Ovary (tissue), 9 donors: ENCODE data around the gene SUMF1. TPM values are rescaled to one million over a fixed set of nuclear protein-coding genes. Genes with fewer than 3 reads are reported as not detected.

Experiments
- DNase-seq, 5 donors: peaks; one replicate each; pipeline ENCODE4 v3.0.0-alpha.2; 2019 to 2020
- H3K27ac ChIP-seq, 2 donors: fragments of 200-600 bp; one replicate each; pipeline versions ENCODE4 v1.5.1 to v1.8.0; 2019 to 2022
- H3K27me3 ChIP-seq: fragments of 200-600 bp; one replicate; pipeline ENCODE4 v1.8.0; 2022
- H3K36me3 ChIP-seq: fragments of 200-600 bp; sonication (generic); one replicate; pipeline ENCODE4 v1.5.1; 2019
- H3K4me1 ChIP-seq: one replicate; pipeline ENCODE4 v1.8.1; 2013; ENCODE audit warnings: mild to moderate bottlenecking, moderate library complexity; ENCODE audit not compliant: insufficient read depth
- H3K4me3 ChIP-seq: fragments of 200-600 bp; sonication (generic); one replicate; pipeline ENCODE4 v1.5.1; 2017
- H3K9me3 ChIP-seq, 2 donors: fragments of 200-600 bp in 1 of 2; sonication (generic) in 1 of 2; one replicate each; pipeline versions ENCODE4 v1.5.1 to v1.8.1; 2013 to 2019; ENCODE audit warnings: mild to moderate bottlenecking in 1 of 2, moderate library complexity in 1 of 2
- CTCF ChIP-seq, 3 donors: fragments of 450-650 bp in 2 of 3; fragments of 200-600 bp in 1 of 3; IDR thresholded peaks; one replicate each; pipeline versions ENCODE4 v1.5.1 to v1.8.0; 2016 to 2022; ENCODE audit warnings: antibody characterized with exemption in 3 of 3, mild to moderate bottlenecking in 1 of 3
- EP300 ChIP-seq: sonication (generic); formaldehyde crosslinking; IDR thresholded peaks from one replicate; pipeline ENCODE4 v1.6.1; 2017; ENCODE audit warnings: antibody characterized with exemption
- POLR2A ChIP-seq: fragments of 450-650 bp; IDR thresholded peaks from one replicate; pipeline ENCODE4 v1.6.1; 2017; ENCODE audit warnings: antibody characterized with exemption, mild to moderate bottlenecking, moderate library complexity
- WGBS, 3 donors: extraction: QIAGEN DNeasy Blood & Tissue Kit in 1 of 3; methylation state at CpG; one replicate each; pipeline versions ENCODE4 v1.1.5 to v1.1.7; 2013 to 2017; 5-methylcytosine and 5-hydroxymethylcytosine counted together
- intact Hi-C, 4 donors: fragments of 100-400 bp; cut with DNase I; formaldehyde crosslinking; loops; one replicate each; pipeline versions ENCODE4 v1.11.0 to v1.15.1; 2022 to 2023
- polyA plus RNA-seq, 2 donors: library from polyadenylated mRNA; stranded (reverse); fragments of 200-250 nt in 1 of 2; fragments of 350-450 nt in 1 of 2; fragmentation: Illumina TruSeq in 1 of 2; extraction: RNeasy Lipid Tissue Mini Kit (QIAGEN cat#74804) in 1 of 2; gene quantifications; one replicate each; pipeline ENCODE4 v1.2.3, GENCODE V29; 2013 to 2014
- total RNA-seq, 7 donors: library from RNA; depleted of rRNA in 2 of 7; stranded (reverse); fragments of >200 nt in 2 of 7; fragmentation: NEBNext Ultra II Directional in 3 of 7; extraction: Animal tissue kit (Norgen Biotek cat#: 25700) in 3 of 7; gene quantifications; one replicate each; pipeline versions ENCODE4 v1.1.0 to v1.2.4, GENCODE V29; 2016 to 2023
- donor health status: DM: no; HTN: no; CAD: no; lungs with moderate emphysema.
- donor health status: DM: no; HTN: no; CAD: no.
- donor health status: Bipolar disorder and iron deficiency.
- donor health status: DM: yes; HTN: yes; CAD: no.
- donor health status: DM: no; HTN: no; CAD: no.
- donor health status: DM: yes; HTN: yes; CAD: no.

The SUMF1 gene
- total and polyA plus RNA-seq, 9 donors: 17.6 to 57.2 (median 24.7) TPM

GRCh38 chr3:4338751-4339150 is 128.3 kb downstream of the SUMF1 start:
- 88 to 97% (median 95%) methylated on average over 5 of the region's 5 CpGs for WGBS, 3 donors
- Histone ChIP-seq H3K4me3 (no peak overlapping the region), H3K27me3 (no peaks in the 10 kb centered on the region), H3K36me3 (no peaks in the 10 kb centered on the region), H3K27ac (no peak overlapping the region), H3K4me1 (peaks cover 18% of the 10 kb centered on the region), H3K9me3 (no peaks in the 10 kb centered on the region)
- DNase-seq: no peak
- intact Hi-C loops: no loop called here
- TF ChIP-seq EP300 (no peak), POLR2A (no peak), CTCF (IDR thresholded peaks at IDR 0.05) (no peak)

- 34 to 41% (median 37%) methylated on average over 3 of the region's 3 CpGs for WGBS, 3 donors
- H3K27me3 ChIP-seq: no peaks in the 10 kb centered on the region
- TF ChIP-seq POLR2A: no peak
- TF ChIP-seq EP300: no peak
- TF ChIP-seq CTCF (IDR thresholded peaks at IDR 0.05): no peak
- no peaks in the 10 kb centered on the region for H3K9me3 ChIP-seq
- no peak overlapping the region for H3K4me3 ChIP-seq
- H3K4me1 ChIP-seq: peaks cover 19% of the 10 kb centered on the region
- H3K27ac ChIP-seq: no peak overlapping the region
- H3K36me3 ChIP-seq: no peaks in the 10 kb centered on the region
- intact Hi-C loops: no loop called here
- DNase-seq: no peak
These were observed 130.1 kb downstream of the SUMF1 start for GRCh38 chr3:4336850-4337546.

GRCh38 chr3:4335840-4336562 is 131.1 kb downstream of the SUMF1 start:
- no peak overlapping the region for H3K27ac ChIP-seq
- no peaks in the 10 kb centered on the region for H3K27me3 ChIP-seq
- DNase-seq: no peak
- H3K36me3 ChIP-seq: no peaks in the 10 kb centered on the region
- H3K9me3 ChIP-seq: no peaks in the 10 kb centered on the region
- no peak for TF ChIP-seq CTCF (IDR thresholded peaks at IDR 0.05)
- intact Hi-C loops: no loop called here
- H3K4me3 ChIP-seq: no peak overlapping the region
- 27 to 34% (median 33%) methylated on average over 5 of the region's 5 CpGs for WGBS, 3 donors
- peaks cover 19% of the 10 kb centered on the region for H3K4me1 ChIP-seq

- DNase-seq: no peak
- Histone ChIP-seq H3K36me3 (no peaks in the 10 kb centered on the region), H3K4me3 (no peak overlapping the region), H3K4me1 (peaks cover 10% of the 10 kb centered on the region), H3K27me3 (no peaks in the 10 kb centered on the region), H3K9me3 (no peaks in the 10 kb centered on the region), H3K27ac (no peak overlapping the region)
- 32 to 39% (median 39%) methylated on average over 1 of the region's 1 CpG for whole genome bisulfite sequencing, 3 donors
- TF ChIP-seq POLR2A (no peak), EP300 (no peak), CTCF (IDR thresholded peaks at IDR 0.05) (no peak)
- intact Hi-C loops: no loop called here
These were observed 132.5 kb downstream of the SUMF1 start for GRCh38 chr3:4334548-4334947.
